ENCODE data around the gene ANAPC1. TPM values are rescaled to one million over a fixed set of nuclear protein-coding genes. Genes with fewer than 3 reads are reported as not detected.
"Not testable (repeated sequence)": the region's sequence is repeated elsewhere in the genome, so short reads cannot be mapped to it uniquely, and the experiment has no call there.

ANAPC1 gene
- total RNA-seq, 6 experiments from 2014 or later = 14.4 to 40.3 (median 17.7) TPM

GRCh38 chr2:111910609-111911277 lies 26.8 kb upstream of the ANAPC1 start:
- Histone ChIP-seq H3K36me3 (no peaks in the 10 kb centered on the region), H3K4me1 (peaks cover 0 to 76% (median 32%) of the 10 kb centered on the region in 4 donors), H3K27me3 (no peaks in the 10 kb centered on the region), H3K9me3 (no peaks in the 10 kb centered on the region), H3K4me3 (no peak overlapping the region), H3K27ac (peak overlapping the region; percentile 38 to 73 (median 41))
- peak; percentile 51 to 65 (median 56) for ATAC-seq
- WGBS (ENCODE audit: insufficient coverage, low coverage, low lambda C conversion rate, missing lambda C conversion rate) = 16% methylated on average over 2 of the region's 2 CpGs
- DNase-seq = no peak
- TF ChIP-seq POLR2A (IDR thresholded peaks at IDR 0.05) (no peak), CTCF (IDR thresholded peaks at IDR 0.05) (no peak)
- intact Hi-C loops (cut with DNase I) = no loop called here

GRCh38 chr2:111909997-111910396 lies 26.0 kb upstream of the ANAPC1 start:
- ATAC-seq; intact Hi-C loops (cut with DNase I); H3K9me3 ChIP-seq; H3K36me3 ChIP-seq; H3K4me3 ChIP-seq; DNase-seq; H3K27me3 ChIP-seq: not testable (repeated sequence)
- peaks cover 0 to 76% (median 32%) of the 10 kb centered on the region in 4 donors for H3K4me1 ChIP-seq
- 83% methylated on average over 3 of the region's 4 CpGs for WGBS (ENCODE audit: insufficient coverage, low coverage, low lambda C conversion rate, missing lambda C conversion rate)
- H3K27ac ChIP-seq = peak overlapping the region in 2 of 3 donors; percentile 35 to 73

- TF ChIP-seq CTCF (IDR thresholded peaks at IDR 0.05) (no peak), POLR2A (IDR thresholded peaks at IDR 0.05) (no peak)
- no peaks in the 10 kb centered on the region for H3K9me3 ChIP-seq
- peaks cover 0 to 76% (median 32%) of the 10 kb centered on the region in 4 donors for H3K4me1 ChIP-seq
- H3K4me3 ChIP-seq = no peak overlapping the region
- DNase-seq (no peak), ATAC-seq (peak; percentile 27 to 48 (median 36))
- peak overlapping the region in 2 of 3 donors; percentile 8 to 35 for H3K27ac ChIP-seq
- H3K27me3 ChIP-seq = no peaks in the 10 kb centered on the region
- intact Hi-C loops (cut with DNase I) = no loop called here
- 20% methylated on average over 2 of the region's 3 CpGs for WGBS (ENCODE audit: insufficient coverage, low coverage, low lambda C conversion rate, missing lambda C conversion rate)
- H3K36me3 ChIP-seq = no peaks in the 10 kb centered on the region
These were observed 25.1 kb upstream of the ANAPC1 start for GRCh38 chr2:111909079-111909478.

GRCh38 chr2:111908578-111908977 lies 24.6 kb upstream of the ANAPC1 start:
- peak in 3 of 4 donors; percentile 4 to 58 (median 46) for ATAC-seq
- no peak overlapping the region for H3K4me3 ChIP-seq
- intact Hi-C loops (cut with DNase I) = no loop called here
- peak overlapping the region in 2 of 3 donors; percentile 8 to 35 for H3K27ac ChIP-seq
- WGBS (ENCODE audit: insufficient coverage, low coverage, low lambda C conversion rate, missing lambda C conversion rate) = 24% methylated on average over 1 of the region's 1 CpG
- H3K9me3 ChIP-seq = no peaks in the 10 kb centered on the region
- peaks cover 0 to 74% (median 32%) of the 10 kb centered on the region in 4 donors for H3K4me1 ChIP-seq
- no peaks in the 10 kb centered on the region for H3K27me3 ChIP-seq
- no peak for TF ChIP-seq CTCF (IDR thresholded peaks at IDR 0.05)
- no peak for TF ChIP-seq POLR2A (IDR thresholded peaks at IDR 0.05)
- DNase-seq = no peak
- no peaks in the 10 kb centered on the region for H3K36me3 ChIP-seq

GRCh38 chr2:111905990-111906735 lies 22.2 kb upstream of the ANAPC1 start:
- no peak overlapping the region for H3K4me3 ChIP-seq
- peaks cover 0 to 68% (median 21%) of the 10 kb centered on the region in 4 donors for H3K4me1 ChIP-seq
- TF ChIP-seq POLR2A (IDR thresholded peaks at IDR 0.05) (peak; percentile 32), CTCF (IDR thresholded peaks at IDR 0.05) (no peak)
- DNase-seq = no peak
- ATAC-seq = peak; percentile 30 to 55 (median 51)
- no peaks in the 10 kb centered on the region for H3K36me3 ChIP-seq
- WGBS (ENCODE audit: insufficient coverage, low coverage, low lambda C conversion rate, missing lambda C conversion rate) = 10% methylated on average over 4 of the region's 4 CpGs
- no peaks in the 10 kb centered on the region for H3K9me3 ChIP-seq
- H3K27me3 ChIP-seq = no peaks in the 10 kb centered on the region
- intact Hi-C loops (cut with DNase I) = no loop called here
- H3K27ac ChIP-seq = peak overlapping the region; percentile 17 to 50 (median 31)

- not testable (repeated sequence) for DNase-seq
These were observed 21.5 kb upstream of the ANAPC1 start for GRCh38 chr2:111905475-111905869.

More at GRCh38 chr2:111905475-111905869, 21.5 kb upstream of the ANAPC1 start:
- intact Hi-C loops (cut with DNase I); H3K9me3 ChIP-seq; H3K4me3 ChIP-seq; H3K36me3 ChIP-seq; H3K27me3 ChIP-seq; ATAC-seq: not testable (repeated sequence)
- H3K27ac ChIP-seq = peak overlapping the region in 1 of 3 donors; percentile 50
- H3K4me1 ChIP-seq = peaks cover 0 to 68% (median 23%) of the 10 kb centered on the region in 4 donors
- 95% methylated on average over 9 of the region's 9 CpGs for WGBS (ENCODE audit: insufficient coverage, low coverage, low lambda C conversion rate, missing lambda C conversion rate)

Data from right lobe of liver (tissue), 6 donors.